Sigmoid colon (tissue), 4 donors: ENCODE measurements around the gene TUBA3D.
"Not testable (repeated sequence)": the region's sequence is repeated elsewhere in the genome, so short reads cannot be mapped to it uniquely, and the experiment has no call there.

Experiments
- EP300 ChIP-seq, 4 donors: sonication (generic); formaldehyde crosslinking; IDR thresholded peaks; one replicate each; pipeline ENCODE4 v1.6.1; 2017; ENCODE audit warnings: antibody characterized with exemption in 4 of 4
- TF ChIP-seq, protein P1 (sequence below), 4 experiments: fragments of 450-650 bp in 3 of 4; fragments of 200-600 bp in 1 of 4; IDR thresholded peaks; one replicate each; pipeline ENCODE4 v1.5.1; 2016 to 2019; ENCODE audit warnings: antibody characterized with exemption in 4 of 4, mild to moderate bottlenecking in 3 of 4, moderate library complexity in 2 of 4

DNA sequence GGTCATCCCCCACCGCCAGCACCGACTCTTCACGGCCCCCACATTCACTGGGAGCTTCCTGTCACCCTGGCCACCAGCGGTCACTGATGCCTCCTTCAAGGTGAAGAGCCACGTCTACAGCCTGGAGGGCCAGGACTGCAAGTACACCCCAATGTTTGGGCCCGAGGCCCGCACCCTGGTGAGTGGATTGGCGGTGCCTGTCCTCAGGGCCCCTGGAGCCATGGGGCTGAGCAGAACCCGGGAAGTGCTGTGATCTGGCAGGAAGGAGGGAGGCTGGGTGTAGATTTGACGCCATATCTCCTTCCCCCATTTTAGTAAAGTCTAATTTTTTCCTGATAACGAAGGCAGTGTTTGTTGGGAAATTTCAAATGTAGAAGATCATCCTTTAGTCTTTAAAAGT lies 42.6 kb downstream of the TUBA3D start:
- not testable (repeated sequence) for TF ChIP-seq EP300 (IDR thresholded peaks at IDR 0.05)
- TF ChIP-seq, protein P1, sequence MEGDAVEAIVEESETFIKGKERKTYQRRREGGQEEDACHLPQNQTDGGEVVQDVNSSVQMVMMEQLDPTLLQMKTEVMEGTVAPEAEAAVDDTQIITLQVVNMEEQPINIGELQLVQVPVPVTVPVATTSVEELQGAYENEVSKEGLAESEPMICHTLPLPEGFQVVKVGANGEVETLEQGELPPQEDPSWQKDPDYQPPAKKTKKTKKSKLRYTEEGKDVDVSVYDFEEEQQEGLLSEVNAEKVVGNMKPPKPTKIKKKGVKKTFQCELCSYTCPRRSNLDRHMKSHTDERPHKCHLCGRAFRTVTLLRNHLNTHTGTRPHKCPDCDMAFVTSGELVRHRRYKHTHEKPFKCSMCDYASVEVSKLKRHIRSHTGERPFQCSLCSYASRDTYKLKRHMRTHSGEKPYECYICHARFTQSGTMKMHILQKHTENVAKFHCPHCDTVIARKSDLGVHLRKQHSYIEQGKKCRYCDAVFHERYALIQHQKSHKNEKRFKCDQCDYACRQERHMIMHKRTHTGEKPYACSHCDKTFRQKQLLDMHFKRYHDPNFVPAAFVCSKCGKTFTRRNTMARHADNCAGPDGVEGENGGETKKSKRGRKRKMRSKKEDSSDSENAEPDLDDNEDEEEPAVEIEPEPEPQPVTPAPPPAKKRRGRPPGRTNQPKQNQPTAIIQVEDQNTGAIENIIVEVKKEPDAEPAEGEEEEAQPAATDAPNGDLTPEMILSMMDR (IDR thresholded peaks at IDR 0.05): not testable (repeated sequence)
